SK-N-SH treated with all-trans-retinoic acid at 6 μM for 48 hours (cell line): ENCODE data around the gene MSANTD4.

Experiments used
- ATAC-seq: fragments of 200-7000 bp; cut with Tn5 transposase; 3 replicates; pipeline ENCODE4 v1.9.1; 2020; ENCODE audit warnings: mild to moderate bottlenecking, moderate library complexity
- ARNTL ChIP-seq: fragments of 450-650 bp; formaldehyde crosslinking; IDR thresholded peaks from 2 replicates; pipeline ENCODE4 v1.5.0; 2020; ENCODE audit warnings: low read depth, mild to moderate bottlenecking, moderate library complexity, borderline replicate concordance
- BACH2 ChIP-seq: fragments of 250-450 bp; sonication (Bioruptor Pico); IDR thresholded peaks from 2 replicates; pipeline ENCODE4 v1.9.0; 2021; ENCODE audit warnings: mild to moderate bottlenecking, borderline replicate concordance
- CSRNP3 ChIP-seq: fragments of 250-450 bp; sonication (Bioruptor Pico); IDR thresholded peaks from 2 replicates; pipeline ENCODE4 v1.5.1; 2021; ENCODE audit warnings: mild to moderate bottlenecking, moderate library complexity
- GLIS3 ChIP-seq: fragments of 250-450 bp; sonication (Bioruptor Pico); IDR thresholded peaks from 2 replicates; pipeline ENCODE4 v1.5.0; 2020; ENCODE audit warnings: mild to moderate bottlenecking, moderate library complexity
- ISL1 ChIP-seq: fragments of 250-450 bp; sonication (Bioruptor Pico); IDR thresholded peaks from 2 replicates; pipeline ENCODE4 v2.1.2; 2022; ENCODE audit warnings: mild to moderate bottlenecking, moderate library complexity
- OSR1 ChIP-seq: fragments of 250-450 bp; sonication (Bioruptor Pico); IDR thresholded peaks from 2 replicates; pipeline ENCODE4 v1.8.0; 2022; ENCODE audit warnings: moderate library complexity, mild to moderate bottlenecking, inconsistent platforms
- POU6F1 ChIP-seq: fragments of 250-450 bp; sonication (Bioruptor Pico); IDR thresholded peaks from 2 replicates; pipeline ENCODE4 v1.8.0; 2021; ENCODE audit warnings: low read depth, mild to moderate bottlenecking, moderate library complexity, borderline replicate concordance
- RARB ChIP-seq: fragments of 250-450 bp; sonication (Bioruptor Pico); IDR thresholded peaks from 2 replicates; pipeline ENCODE4 v1.8.0; 2021; ENCODE audit warnings: mild to moderate bottlenecking, moderate library complexity
- SNAI2 ChIP-seq: fragments of 250-450 bp; sonication (Bioruptor Pico); IDR thresholded peaks from 2 replicates; pipeline ENCODE4 v1.5.0; 2020; ENCODE audit warnings: mild to moderate bottlenecking, moderate library complexity
- TCF4 ChIP-seq: fragments of 250-450 bp; sonication (Bioruptor Pico); IDR thresholded peaks from 2 replicates; pipeline ENCODE4 v1.8.0; 2021; ENCODE audit warnings: mild to moderate bottlenecking, moderate library complexity, borderline replicate concordance
- TOX ChIP-seq: fragments of 250-450 bp; sonication (Bioruptor Pico); IDR thresholded peaks from 2 replicates; pipeline ENCODE4 v1.8.0; 2021; ENCODE audit warnings: mild to moderate bottlenecking, moderate library complexity, borderline replicate concordance
- ZC3H10 ChIP-seq: fragments of 250-450 bp; sonication (Bioruptor Pico); IDR thresholded peaks from 2 replicates; pipeline ENCODE4 v1.5.1; 2021; ENCODE audit warnings: mild to moderate bottlenecking, moderate library complexity
- ZFP3 ChIP-seq: fragments of 250-450 bp; sonication (Bioruptor Pico); IDR thresholded peaks from 2 replicates; pipeline ENCODE4 v1.5.0; 2020; ENCODE audit warnings: mild to moderate bottlenecking, moderate library complexity
- ZFP30 ChIP-seq: fragments of 450-650 bp; formaldehyde crosslinking; IDR thresholded peaks from 2 replicates; pipeline ENCODE4 v1.5.0; 2022; ENCODE audit warnings: mild to moderate bottlenecking, moderate library complexity
- ZNF565 ChIP-seq: fragments of 450-650 bp; formaldehyde crosslinking; conservative IDR thresholded peaks from 2 replicates; pipeline ENCODE4 v1.5.0; 2020; ENCODE audit warnings: low read depth, mild to moderate bottlenecking, moderate library complexity
- ZNF70 ChIP-seq: fragments of 450-650 bp; formaldehyde crosslinking; IDR thresholded peaks from 2 replicates; pipeline ENCODE4 v1.5.0; 2020; ENCODE audit warnings: mild to moderate bottlenecking, moderate library complexity
- ZNF8 ChIP-seq: fragments of 450-650 bp; formaldehyde crosslinking; IDR thresholded peaks from 2 replicates; pipeline ENCODE4 v1.5.0; 2020; ENCODE audit warnings: mild to moderate bottlenecking, moderate library complexity
- TF ChIP-seq, protein P1 (sequence below): fragments of 250-450 bp; sonication (Bioruptor Pico); IDR thresholded peaks from 2 replicates; pipeline ENCODE4 v1.8.0; 2020; ENCODE audit warnings: mild to moderate bottlenecking, moderate library complexity, borderline replicate concordance
- TF ChIP-seq, protein P2 (sequence below): fragments of 250-450 bp; sonication (Bioruptor Pico); IDR thresholded peaks from 2 replicates; pipeline ENCODE4 v1.5.0; 2020; ENCODE audit warnings: mild to moderate bottlenecking, moderate library complexity

The MSANTD4 gene

GRCh38 chr11:106021967-106022794, at the start of gene MSANTD4:
TSS of gene MSANTD4 (minus strand) at chr11:106022240. CDS start at chr11:106010917, 11,323 bp downstream.
- TF ChIP-seq ZNF70 (CRISPR knock-in tag) (no peak), ARNTL (CRISPR knock-in tag) (no peak), ZFP30 (no peak), SNAI2 (no peak), CSRNP3 (CRISPR knock-in tag) (no peak), TOX (CRISPR knock-in tag) (no peak), OSR1 (no peak)
- TF ChIP-seq, protein P1, sequence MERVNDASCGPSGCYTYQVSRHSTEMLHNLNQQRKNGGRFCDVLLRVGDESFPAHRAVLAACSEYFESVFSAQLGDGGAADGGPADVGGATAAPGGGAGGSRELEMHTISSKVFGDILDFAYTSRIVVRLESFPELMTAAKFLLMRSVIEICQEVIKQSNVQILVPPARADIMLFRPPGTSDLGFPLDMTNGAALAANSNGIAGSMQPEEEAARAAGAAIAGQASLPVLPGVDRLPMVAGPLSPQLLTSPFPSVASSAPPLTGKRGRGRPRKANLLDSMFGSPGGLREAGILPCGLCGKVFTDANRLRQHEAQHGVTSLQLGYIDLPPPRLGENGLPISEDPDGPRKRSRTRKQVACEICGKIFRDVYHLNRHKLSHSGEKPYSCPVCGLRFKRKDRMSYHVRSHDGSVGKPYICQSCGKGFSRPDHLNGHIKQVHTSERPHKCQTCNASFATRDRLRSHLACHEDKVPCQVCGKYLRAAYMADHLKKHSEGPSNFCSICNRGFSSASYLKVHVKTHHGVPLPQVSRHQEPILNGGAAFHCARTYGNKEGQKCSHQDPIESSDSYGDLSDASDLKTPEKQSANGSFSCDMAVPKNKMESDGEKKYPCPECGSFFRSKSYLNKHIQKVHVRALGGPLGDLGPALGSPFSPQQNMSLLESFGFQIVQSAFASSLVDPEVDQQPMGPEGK (CRISPR knock-in tag), result peak; percentile 43; the same call in 1 of the 2 replicates
- ATAC-seq, result peak; percentile 98

GRCh38 chr11:106070606-106071005, 48.6 kb upstream of the MSANTD4 start:
- TF ChIP-seq ZNF70 (CRISPR knock-in tag) (no peak), RARB (no peak), CSRNP3 (CRISPR knock-in tag) (no peak), OSR1 (no peak), ZNF565 (CRISPR knock-in tag) (no peak), ZNF8 (peak; percentile 94)
- ATAC-seq, result no peak

- TF ChIP-seq ZC3H10 (CRISPR knock-in tag) (no peak), POU6F1 (CRISPR knock-in tag) (no peak), ISL1 (CRISPR knock-in tag) (no peak), ZNF8 (no peak), ZFP3 (CRISPR knock-in tag) (no peak), RARB (no peak), BACH2 (CRISPR knock-in tag) (no peak)
- ATAC-seq, result no peak; the same call in 2 of the 3 replicates
Observed at GRCh38 chr11:106063009-106063408, 41.0 kb upstream of the MSANTD4 start.

DNA sequence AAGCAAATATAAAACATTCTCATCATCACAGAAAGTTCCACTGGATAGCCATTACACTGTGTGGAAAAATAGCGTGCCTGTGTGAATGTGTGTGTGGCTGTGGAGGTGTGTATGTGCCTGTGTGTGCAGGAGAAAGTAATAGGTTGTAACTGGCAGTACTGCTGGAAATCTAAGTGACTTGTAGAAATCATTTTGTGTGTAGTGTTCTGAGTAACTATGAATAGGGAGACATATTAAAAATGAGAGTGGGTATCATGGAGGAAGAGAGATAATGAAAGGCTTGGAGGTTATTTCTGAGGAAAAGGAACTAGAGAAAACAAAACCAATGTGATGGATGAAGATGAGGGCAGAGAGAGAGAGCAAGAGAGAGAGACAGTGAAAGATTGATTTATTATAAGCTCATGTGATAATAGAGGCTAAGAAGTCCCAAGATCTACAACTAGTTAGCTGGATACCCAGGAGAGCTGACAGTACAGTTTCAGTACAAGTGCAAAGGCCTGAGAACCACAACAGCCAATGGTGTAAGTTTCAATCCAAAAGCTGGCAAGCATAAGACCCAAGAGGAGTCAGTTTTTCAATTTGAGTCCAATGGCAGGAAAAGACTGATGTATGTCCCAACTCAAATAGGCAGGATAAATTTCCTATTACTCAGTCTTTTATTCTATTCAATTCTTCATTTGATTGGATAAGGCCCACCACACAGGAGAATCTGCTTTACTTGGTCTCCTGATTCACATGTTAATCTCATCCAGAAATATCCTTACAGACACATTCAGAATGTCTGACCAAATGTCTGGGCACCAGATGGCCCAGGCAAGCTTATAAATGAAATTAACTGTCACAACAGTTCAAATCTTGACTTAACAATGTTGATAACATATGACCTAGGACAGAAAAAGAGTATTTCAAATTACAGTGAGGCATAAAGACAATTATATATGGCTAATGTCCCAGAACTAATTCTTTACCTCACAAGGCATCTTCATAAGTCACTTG, 40.2 kb upstream of the MSANTD4 start:
- peak; percentile 83 for ATAC-seq
- TF ChIP-seq GLIS3 (CRISPR knock-in tag), result no peak
- no peak for TF ChIP-seq ZC3H10 (CRISPR knock-in tag)
- TF ChIP-seq ZNF8, result 0 out of 2 replicates have a peak, but pooled peaks have one; percentile 15
- TF ChIP-seq ISL1 (CRISPR knock-in tag), result peak; percentile 74
- TF ChIP-seq, protein P1 (CRISPR knock-in tag), result no peak
- no peak for TF ChIP-seq BACH2 (CRISPR knock-in tag)
- no peak for TF ChIP-seq CSRNP3 (CRISPR knock-in tag)
- TF ChIP-seq, protein P2, sequence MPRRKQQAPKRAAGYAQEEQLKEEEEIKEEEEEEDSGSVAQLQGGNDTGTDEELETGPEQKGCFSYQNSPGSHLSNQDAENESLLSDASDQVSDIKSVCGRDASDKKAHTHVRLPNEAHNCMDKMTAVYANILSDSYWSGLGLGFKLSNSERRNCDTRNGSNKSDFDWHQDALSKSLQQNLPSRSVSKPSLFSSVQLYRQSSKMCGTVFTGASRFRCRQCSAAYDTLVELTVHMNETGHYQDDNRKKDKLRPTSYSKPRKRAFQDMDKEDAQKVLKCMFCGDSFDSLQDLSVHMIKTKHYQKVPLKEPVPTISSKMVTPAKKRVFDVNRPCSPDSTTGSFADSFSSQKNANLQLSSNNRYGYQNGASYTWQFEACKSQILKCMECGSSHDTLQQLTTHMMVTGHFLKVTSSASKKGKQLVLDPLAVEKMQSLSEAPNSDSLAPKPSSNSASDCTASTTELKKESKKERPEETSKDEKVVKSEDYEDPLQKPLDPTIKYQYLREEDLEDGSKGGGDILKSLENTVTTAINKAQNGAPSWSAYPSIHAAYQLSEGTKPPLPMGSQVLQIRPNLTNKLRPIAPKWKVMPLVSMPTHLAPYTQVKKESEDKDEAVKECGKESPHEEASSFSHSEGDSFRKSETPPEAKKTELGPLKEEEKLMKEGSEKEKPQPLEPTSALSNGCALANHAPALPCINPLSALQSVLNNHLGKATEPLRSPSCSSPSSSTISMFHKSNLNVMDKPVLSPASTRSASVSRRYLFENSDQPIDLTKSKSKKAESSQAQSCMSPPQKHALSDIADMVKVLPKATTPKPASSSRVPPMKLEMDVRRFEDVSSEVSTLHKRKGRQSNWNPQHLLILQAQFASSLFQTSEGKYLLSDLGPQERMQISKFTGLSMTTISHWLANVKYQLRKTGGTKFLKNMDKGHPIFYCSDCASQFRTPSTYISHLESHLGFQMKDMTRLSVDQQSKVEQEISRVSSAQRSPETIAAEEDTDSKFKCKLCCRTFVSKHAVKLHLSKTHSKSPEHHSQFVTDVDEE (CRISPR knock-in tag), result peak; percentile 62; the same call in 1 of the 2 replicates
- peak; percentile 94 for TF ChIP-seq TCF4 (CRISPR knock-in tag)
- no peak for TF ChIP-seq SNAI2
